ENCODE results near the gene SPPL2A. TPM values are rescaled to one million over a fixed set of nuclear protein-coding genes. Genes with fewer than 3 reads are reported as not detected.

Gene SPPL2A
- total RNA-seq, 1 experiment from 2014 or later = 100 TPM

DNA sequence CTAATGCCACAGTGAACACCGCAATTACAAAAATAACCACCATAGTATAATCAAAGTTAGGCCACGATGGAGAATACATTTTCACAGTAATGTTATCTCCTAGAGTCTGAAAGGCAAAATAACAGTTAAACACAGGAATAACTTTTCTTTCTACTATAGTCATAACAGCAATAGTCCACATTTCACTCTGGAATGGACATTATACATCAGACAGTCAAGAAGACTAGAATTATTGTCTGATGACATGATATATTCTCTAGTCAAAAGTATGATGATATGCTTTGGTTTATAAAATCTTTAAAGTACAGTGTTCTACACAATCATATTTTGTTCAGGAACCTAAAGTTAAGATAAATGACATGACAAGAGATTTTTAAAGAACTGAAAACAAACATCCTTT, 18.0 kb downstream of the SPPL2A start:
- DNase-seq (ENCODE audit: low spot score) = no peak
- Histone ChIP-seq H3K4me1 (ENCODE audit: insufficient read depth, low read length, poor library complexity, severe bottlenecking) (no peaks in the 10 kb centered on the region), H3K27me3 (replicated peaks; ENCODE audit: insufficient read depth, low read depth, low read length, poor library complexity) (no peaks in the 10 kb centered on the region), H3K4me3 (ENCODE audit: low read depth, low read length, poor library complexity, severe bottlenecking) (no peak overlapping the region), H3K36me3 (ENCODE audit: insufficient read depth, low read length, poor library complexity, severe bottlenecking) (peaks cover 20% of the 10 kb centered on the region), H3K27ac (ENCODE audit: low read depth, low read length, poor library complexity, severe bottlenecking) (no peak overlapping the region), H3K9me3 (ENCODE audit: low read depth, low read length, poor library complexity, severe bottlenecking) (no peaks in the 10 kb centered on the region)
- POLR2A ChIA-PET (ENCODE audit: low non-redundant PET) = no interaction called here
- BruUV-seq (replicated peaks) = no TSS peak
- TF ChIP-seq CTCF (conservative IDR thresholded peaks at IDR 0.05; ENCODE audit: low read depth, low read length) = no peak
- no peak for TF ChIP-seq EZH2 (IDR thresholded peaks at IDR 0.05; ENCODE audit: borderline replicate concordance, low read depth, low read length, poor library complexity, severe bottlenecking)
- intact Hi-C loops (cut with micrococcal nuclease; ENCODE audit: unreplicated experiment) = no loop called here
- CTCF ChIA-PET = no interaction called here

DNA sequence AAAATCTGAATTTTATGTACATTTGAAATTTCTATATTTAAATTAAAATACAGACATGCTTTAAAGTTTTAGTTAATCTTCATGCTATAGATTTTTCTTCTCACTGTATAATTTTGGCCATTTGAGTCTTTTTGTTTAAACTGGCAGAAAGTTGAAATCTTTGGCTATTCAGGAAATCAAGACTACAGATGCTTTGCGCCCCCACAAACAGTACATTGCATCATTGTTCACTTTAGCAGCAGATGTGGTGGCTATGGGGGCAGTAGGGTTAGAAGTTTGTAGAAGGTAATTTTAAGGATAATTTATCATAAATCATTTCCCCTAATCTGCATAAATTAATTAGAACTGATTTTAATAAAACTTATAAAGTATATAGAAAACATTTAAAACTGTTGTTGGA, 20.9 kb downstream of the SPPL2A start:
- POLR2A ChIA-PET (ENCODE audit: low non-redundant PET) = no interaction called here
- Histone ChIP-seq H3K4me1 (ENCODE audit: insufficient read depth, low read length, poor library complexity, severe bottlenecking) (no peaks in the 10 kb centered on the region), H3K36me3 (ENCODE audit: insufficient read depth, low read length, poor library complexity, severe bottlenecking) (peaks cover 20% of the 10 kb centered on the region), H3K4me3 (ENCODE audit: low read depth, low read length, poor library complexity, severe bottlenecking) (no peak overlapping the region), H3K27me3 (replicated peaks; ENCODE audit: insufficient read depth, low read depth, low read length, poor library complexity) (no peaks in the 10 kb centered on the region), H3K27ac (ENCODE audit: low read depth, low read length, poor library complexity, severe bottlenecking) (no peak overlapping the region), H3K9me3 (ENCODE audit: low read depth, low read length, poor library complexity, severe bottlenecking) (no peaks in the 10 kb centered on the region)
- DNase-seq (ENCODE audit: low spot score) = no peak
- CTCF ChIA-PET = no interaction called here
- BruUV-seq (replicated peaks) = no TSS peak
- no peak for TF ChIP-seq EZH2 (IDR thresholded peaks at IDR 0.05; ENCODE audit: borderline replicate concordance, low read depth, low read length, poor library complexity, severe bottlenecking)
- no peak for TF ChIP-seq CTCF (conservative IDR thresholded peaks at IDR 0.05; ENCODE audit: low read depth, low read length)
- intact Hi-C loops (cut with micrococcal nuclease; ENCODE audit: unreplicated experiment) = no loop called here

GRCh38 chr15:50740955-50741354, 24.6 kb downstream of the SPPL2A start:
- no peak for TF ChIP-seq CTCF (conservative IDR thresholded peaks at IDR 0.05; ENCODE audit: low read depth, low read length)
- TF ChIP-seq EZH2 (IDR thresholded peaks at IDR 0.05; ENCODE audit: borderline replicate concordance, low read depth, low read length, poor library complexity, severe bottlenecking) = no peak
- CTCF ChIA-PET = no interaction called here
- DNase-seq (ENCODE audit: low spot score) = no peak
- Histone ChIP-seq H3K4me1 (ENCODE audit: insufficient read depth, low read length, poor library complexity, severe bottlenecking) (no peaks in the 10 kb centered on the region), H3K9me3 (ENCODE audit: low read depth, low read length, poor library complexity, severe bottlenecking) (no peaks in the 10 kb centered on the region), H3K36me3 (ENCODE audit: insufficient read depth, low read length, poor library complexity, severe bottlenecking) (peaks cover 3% of the 10 kb centered on the region), H3K27ac (ENCODE audit: low read depth, low read length, poor library complexity, severe bottlenecking) (no peak overlapping the region), H3K27me3 (replicated peaks; ENCODE audit: insufficient read depth, low read depth, low read length, poor library complexity) (no peaks in the 10 kb centered on the region), H3K4me3 (ENCODE audit: low read depth, low read length, poor library complexity, severe bottlenecking) (no peak overlapping the region)
- BruUV-seq (replicated peaks) = no TSS peak
- POLR2A ChIA-PET (ENCODE audit: low non-redundant PET) = no interaction called here
- intact Hi-C loops (cut with micrococcal nuclease; ENCODE audit: unreplicated experiment) = no loop called here

Measured in A673 (cell line).